WTC11 (cell line): ENCODE data around the gene SIAE.

Experiments
- CTCF ChIP-seq: fragments of 200-600 bp; IDR thresholded peaks from 2 replicates; pipeline ENCODE4 v1.8.0; 2022; ENCODE audit warnings: antibody characterized with exemption
- IRF1 ChIP-seq: sonication (generic); formaldehyde crosslinking; IDR thresholded peaks from 2 replicates; pipeline ENCODE4 v1.8.0; 2023; ENCODE audit warnings: missing genetic modification reagents
- NFE2L1 ChIP-seq: sonication (generic); formaldehyde crosslinking; IDR thresholded peaks from 2 replicates; pipeline ENCODE4 v1.8.1; 2023; ENCODE audit warnings: missing genetic modification reagents
- ZNF532 ChIP-seq: fragments of 250-450 bp; sonication (Bioruptor Pico); IDR thresholded peaks from 2 replicates; pipeline ENCODE4 v1.9.0; 2021; ENCODE audit warnings: mild to moderate bottlenecking, borderline replicate concordance

- no peak for TF ChIP-seq ZNF532 (CRISPR knock-in tag)
- TF ChIP-seq CTCF, result no peak
- TF ChIP-seq NFE2L1 (CRISPR knock-in tag), result no peak
- no peak for TF ChIP-seq IRF1 (CRISPR knock-in tag)
Observed at GRCh38 chr11:124642628-124643027, 30.9 kb downstream of the SIAE start.
